WTC11 (cell line): ENCODE data around the gene BANK1. TPM values are rescaled to one million over a fixed set of nuclear protein-coding genes. Genes with fewer than 3 reads are reported as not detected.

Experiments
- ATAC-seq: fragments of 200-7000 bp; cut with Tn5 transposase; 2 replicates; pipeline ENCODE4 v1.10.0; 2021; ENCODE audit warnings: mild to moderate bottlenecking, moderate library complexity
- CTCF ChIA-PET: fragments of 300-600 bp; sonication (Branson Sonifier 250); formaldehyde crosslinking; loops from one replicate; lab custom pipeline; 2021; ENCODE audit warnings: antibody characterized with exemption; lab: Charles Lee
- POLR2A ChIA-PET: fragments of 350-600 bp; sonication (Branson Sonifier 250); formaldehyde crosslinking; loops from one replicate; lab custom pipeline; 2021; ENCODE audit warnings: antibody characterized with exemption; lab: Charles Lee
- DNase-seq: peaks from one replicate; pipeline ENCODE4 v3.0.0; 2021; ENCODE audit warnings: low spot score
- H3K27ac Mint-ChIP-seq: 2 replicates; pipeline ENCODE4 v1.8.0; 2021; ENCODE audit warnings: mixed read lengths
- H3K27me3 Mint-ChIP-seq: 2 replicates; pipeline ENCODE4 v1.8.0; 2021; ENCODE audit warnings: low read depth, mild to moderate bottlenecking, moderate library complexity, mixed read lengths
- H3K36me3 Mint-ChIP-seq: 2 replicates; pipeline ENCODE4 v1.8.0; 2021; ENCODE audit warnings: mixed read lengths
- H3K4me1 Mint-ChIP-seq: 2 replicates; pipeline ENCODE4 v1.8.0; 2022; ENCODE audit warnings: mixed read lengths
- H3K4me3 Mint-ChIP-seq: 2 replicates; pipeline ENCODE4 v1.8.0; 2021; ENCODE audit warnings: mild to moderate bottlenecking, moderate library complexity, mixed read lengths
- H3K9me3 Mint-ChIP-seq: 2 replicates; pipeline ENCODE4 v1.8.0; 2021; ENCODE audit warnings: mixed read lengths
- CREM ChIP-seq: sonication (generic); formaldehyde crosslinking; IDR thresholded peaks from 2 replicates; pipeline ENCODE4 v1.8.1; 2022; ENCODE audit warnings: mild to moderate bottlenecking, missing genetic modification reagents, moderate library complexity
- ETV6 ChIP-seq: sonication (generic); formaldehyde crosslinking; IDR thresholded peaks from 2 replicates; pipeline ENCODE4 v1.8.1; 2022; ENCODE audit warnings: mild to moderate bottlenecking, missing genetic modification reagents
- GABPB1 ChIP-seq: sonication (generic); formaldehyde crosslinking; IDR thresholded peaks from 2 replicates; pipeline ENCODE4 v1.8.1; 2023; ENCODE audit warnings: mild to moderate bottlenecking, missing genetic modification reagents
- GRHL2 ChIP-seq: fragments of 250-450 bp; sonication (Bioruptor Pico); IDR thresholded peaks from 2 replicates; pipeline ENCODE4 v1.8.0; 2022; ENCODE audit warnings: mild to moderate bottlenecking, moderate library complexity; ENCODE audit not compliant: insufficient replicate concordance, severe bottlenecking
- JAZF1 ChIP-seq: fragments of 250-450 bp; sonication (Bioruptor Pico); IDR thresholded peaks from 2 replicates; pipeline ENCODE4 v1.9.0; 2021; ENCODE audit warnings: moderate library complexity, mild to moderate bottlenecking, inconsistent platforms
- JUN ChIP-seq: sonication (generic); formaldehyde crosslinking; IDR thresholded peaks from 2 replicates; pipeline ENCODE4 v1.8.0; 2023; ENCODE audit warnings: mild to moderate bottlenecking, missing genetic modification reagents
- KAT7 ChIP-seq: sonication (generic); formaldehyde crosslinking; IDR thresholded peaks from 2 replicates; pipeline ENCODE4 v1.8.1; 2023; ENCODE audit warnings: missing genetic modification reagents, mild to moderate bottlenecking, borderline replicate concordance
- MXD4 ChIP-seq: fragments of 250-450 bp; sonication (Bioruptor Pico); IDR thresholded peaks from 2 replicates; pipeline ENCODE4 v1.8.0; 2021; ENCODE audit warnings: mild to moderate bottlenecking, moderate library complexity, borderline replicate concordance
- MYBL2 ChIP-seq: sonication (generic); formaldehyde crosslinking; IDR thresholded peaks from 2 replicates; pipeline ENCODE4 v1.8.1; 2023; ENCODE audit warnings: mild to moderate bottlenecking, moderate library complexity, missing genetic modification reagents
- RELA ChIP-seq: sonication (generic); formaldehyde crosslinking; IDR thresholded peaks from 2 replicates; pipeline ENCODE4 v1.8.1; 2022; ENCODE audit warnings: missing genetic modification reagents, mild to moderate bottlenecking, borderline replicate concordance
- SMAD3 ChIP-seq: sonication (generic); formaldehyde crosslinking; IDR thresholded peaks from 2 replicates; pipeline ENCODE4 v1.8.0; 2022; ENCODE audit warnings: missing genetic modification reagents, mild to moderate bottlenecking, borderline replicate concordance
- SMAD4 ChIP-seq: sonication (generic); formaldehyde crosslinking; IDR thresholded peaks from 2 replicates; pipeline ENCODE4 v1.8.0; 2022; ENCODE audit warnings: mild to moderate bottlenecking, missing genetic modification reagents
- ZNF121 ChIP-seq: sonication (generic); formaldehyde crosslinking; IDR thresholded peaks from 2 replicates; pipeline ENCODE4 v1.8.0; 2023; ENCODE audit warnings: missing genetic modification reagents
- ZNF263 ChIP-seq: sonication (generic); formaldehyde crosslinking; IDR thresholded peaks from 2 replicates; pipeline ENCODE4 v1.8.1; 2022; ENCODE audit warnings: low read depth, mild to moderate bottlenecking, moderate library complexity, missing genetic modification reagents
- ZNF416 ChIP-seq: fragments of 250-450 bp; sonication (Bioruptor Pico); IDR thresholded peaks from 2 replicates; pipeline ENCODE4 v1.9.0; 2021; ENCODE audit warnings: mild to moderate bottlenecking, inconsistent platforms
- ZNF671 ChIP-seq: fragments of 250-450 bp; sonication (Bioruptor Pico); IDR thresholded peaks from 2 replicates; pipeline ENCODE4 v1.8.0; 2021; ENCODE audit warnings: mild to moderate bottlenecking
- total RNA-seq: library from RNA; stranded (reverse); gene quantifications from 3 replicates; pipeline ENCODE4 v1.2.3, GENCODE V29; 2021
- TF ChIP-seq, protein P1 (sequence below): sonication (generic); formaldehyde crosslinking; IDR thresholded peaks from 2 replicates; pipeline ENCODE4 v1.8.0; 2022; ENCODE audit warnings: missing genetic modification reagents
- TF ChIP-seq, protein P2 (sequence below): sonication (generic); formaldehyde crosslinking; IDR thresholded peaks from 2 replicates; pipeline ENCODE4 v1.8.1; 2023; ENCODE audit warnings: mild to moderate bottlenecking, missing genetic modification reagents
- TF ChIP-seq, protein P3 (sequence below): sonication (generic); formaldehyde crosslinking; IDR thresholded peaks from 2 replicates; pipeline ENCODE4 v1.8.1; 2023; ENCODE audit warnings: mild to moderate bottlenecking, moderate library complexity, missing genetic modification reagents
- TF ChIP-seq, protein P4 (sequence below): sonication (generic); formaldehyde crosslinking; IDR thresholded peaks from 2 replicates; pipeline ENCODE4 v1.8.1; 2023; ENCODE audit warnings: mild to moderate bottlenecking, missing genetic modification reagents, moderate library complexity
- TF ChIP-seq, protein P5 (sequence below): sonication (generic); formaldehyde crosslinking; IDR thresholded peaks from 2 replicates; pipeline ENCODE4 v1.8.0; 2023; ENCODE audit warnings: missing genetic modification reagents
- TF ChIP-seq, protein P6 (sequence below): sonication (generic); formaldehyde crosslinking; IDR thresholded peaks from 2 replicates; pipeline ENCODE4 v1.8.0; 2023; ENCODE audit warnings: mild to moderate bottlenecking, missing genetic modification reagents

Gene BANK1
- total RNA-seq, 1 experiment from 2014 or later: 0.68 TPM

DNA sequence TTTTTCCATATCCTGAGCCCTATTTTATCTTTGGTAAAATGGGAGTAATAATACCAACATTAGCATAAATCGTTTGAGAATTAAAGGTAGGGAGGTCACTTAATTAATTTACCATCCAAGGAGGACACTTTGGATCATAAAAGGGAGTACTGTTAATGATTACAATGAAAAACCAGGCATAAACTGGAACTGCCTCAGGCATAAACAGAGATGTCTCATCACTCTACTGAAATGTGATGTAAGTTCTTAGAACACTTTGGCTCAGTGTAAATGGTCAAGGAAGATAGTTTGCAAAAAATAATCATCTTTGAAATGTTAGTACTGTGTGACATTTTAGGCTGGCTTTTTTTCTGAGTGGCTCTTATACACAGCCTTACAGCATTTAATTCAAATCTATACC is 286.1 kb downstream of the BANK1 start:
- H3K27ac Mint-ChIP-seq: no peak overlapping the region
- H3K9me3 Mint-ChIP-seq: peaks cover 7% of the 10 kb centered on the region; the same call in 1 of the 2 replicates
- TF ChIP-seq, protein P1, sequence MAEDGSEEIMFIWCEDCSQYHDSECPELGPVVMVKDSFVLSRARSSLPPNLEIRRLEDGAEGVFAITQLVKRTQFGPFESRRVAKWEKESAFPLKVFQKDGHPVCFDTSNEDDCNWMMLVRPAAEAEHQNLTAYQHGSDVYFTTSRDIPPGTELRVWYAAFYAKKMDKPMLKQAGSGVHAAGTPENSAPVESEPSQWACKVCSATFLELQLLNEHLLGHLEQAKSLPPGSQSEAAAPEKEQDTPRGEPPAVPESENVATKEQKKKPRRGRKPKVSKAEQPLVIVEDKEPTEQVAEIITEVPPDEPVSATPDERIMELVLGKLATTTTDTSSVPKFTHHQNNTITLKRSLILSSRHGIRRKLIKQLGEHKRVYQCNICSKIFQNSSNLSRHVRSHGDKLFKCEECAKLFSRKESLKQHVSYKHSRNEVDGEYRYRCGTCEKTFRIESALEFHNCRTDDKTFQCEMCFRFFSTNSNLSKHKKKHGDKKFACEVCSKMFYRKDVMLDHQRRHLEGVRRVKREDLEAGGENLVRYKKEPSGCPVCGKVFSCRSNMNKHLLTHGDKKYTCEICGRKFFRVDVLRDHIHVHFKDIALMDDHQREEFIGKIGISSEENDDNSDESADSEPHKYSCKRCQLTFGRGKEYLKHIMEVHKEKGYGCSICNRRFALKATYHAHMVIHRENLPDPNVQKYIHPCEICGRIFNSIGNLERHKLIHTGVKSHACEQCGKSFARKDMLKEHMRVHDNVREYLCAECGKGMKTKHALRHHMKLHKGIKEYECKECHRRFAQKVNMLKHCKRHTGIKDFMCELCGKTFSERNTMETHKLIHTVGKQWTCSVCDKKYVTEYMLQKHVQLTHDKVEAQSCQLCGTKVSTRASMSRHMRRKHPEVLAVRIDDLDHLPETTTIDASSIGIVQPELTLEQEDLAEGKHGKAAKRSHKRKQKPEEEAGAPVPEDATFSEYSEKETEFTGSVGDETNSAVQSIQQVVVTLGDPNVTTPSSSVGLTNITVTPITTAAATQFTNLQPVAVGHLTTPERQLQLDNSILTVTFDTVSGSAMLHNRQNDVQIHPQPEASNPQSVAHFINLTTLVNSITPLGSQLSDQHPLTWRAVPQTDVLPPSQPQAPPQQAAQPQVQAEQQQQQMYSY (CRISPR knock-in tag): no peak
- no peak for TF ChIP-seq JUN (CRISPR knock-in tag)
- TF ChIP-seq SMAD3: no peak
- TF ChIP-seq GRHL2 (CRISPR knock-in tag): no peak
- no peak for TF ChIP-seq MYBL2 (CRISPR knock-in tag)
- TF ChIP-seq SMAD4 (CRISPR knock-in tag): no peak
- TF ChIP-seq ETV6 (CRISPR knock-in tag): no peak
- TF ChIP-seq, protein P2, sequence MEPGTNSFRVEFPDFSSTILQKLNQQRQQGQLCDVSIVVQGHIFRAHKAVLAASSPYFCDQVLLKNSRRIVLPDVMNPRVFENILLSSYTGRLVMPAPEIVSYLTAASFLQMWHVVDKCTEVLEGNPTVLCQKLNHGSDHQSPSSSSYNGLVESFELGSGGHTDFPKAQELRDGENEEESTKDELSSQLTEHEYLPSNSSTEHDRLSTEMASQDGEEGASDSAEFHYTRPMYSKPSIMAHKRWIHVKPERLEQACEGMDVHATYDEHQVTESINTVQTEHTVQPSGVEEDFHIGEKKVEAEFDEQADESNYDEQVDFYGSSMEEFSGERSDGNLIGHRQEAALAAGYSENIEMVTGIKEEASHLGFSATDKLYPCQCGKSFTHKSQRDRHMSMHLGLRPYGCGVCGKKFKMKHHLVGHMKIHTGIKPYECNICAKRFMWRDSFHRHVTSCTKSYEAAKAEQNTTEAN (CRISPR knock-in tag): no peak
- TF ChIP-seq, protein P3, sequence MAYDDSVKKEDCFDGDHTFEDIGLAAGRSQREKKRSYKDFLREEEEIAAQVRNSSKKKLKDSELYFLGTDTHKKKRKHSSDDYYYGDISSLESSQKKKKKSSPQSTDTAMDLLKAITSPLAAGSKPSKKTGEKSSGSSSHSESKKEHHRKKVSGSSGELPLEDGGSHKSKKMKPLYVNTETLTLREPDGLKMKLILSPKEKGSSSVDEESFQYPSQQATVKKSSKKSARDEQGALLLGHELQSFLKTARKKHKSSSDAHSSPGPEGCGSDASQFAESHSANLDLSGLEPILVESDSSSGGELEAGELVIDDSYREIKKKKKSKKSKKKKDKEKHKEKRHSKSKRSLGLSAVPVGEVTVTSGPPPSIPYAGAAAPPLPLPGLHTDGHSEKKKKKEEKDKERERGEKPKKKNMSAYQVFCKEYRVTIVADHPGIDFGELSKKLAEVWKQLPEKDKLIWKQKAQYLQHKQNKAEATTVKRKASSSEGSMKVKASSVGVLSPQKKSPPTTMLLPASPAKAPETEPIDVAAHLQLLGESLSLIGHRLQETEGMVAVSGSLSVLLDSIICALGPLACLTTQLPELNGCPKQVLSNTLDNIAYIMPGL (CRISPR knock-in tag): no peak
- TF ChIP-seq, protein P4, sequence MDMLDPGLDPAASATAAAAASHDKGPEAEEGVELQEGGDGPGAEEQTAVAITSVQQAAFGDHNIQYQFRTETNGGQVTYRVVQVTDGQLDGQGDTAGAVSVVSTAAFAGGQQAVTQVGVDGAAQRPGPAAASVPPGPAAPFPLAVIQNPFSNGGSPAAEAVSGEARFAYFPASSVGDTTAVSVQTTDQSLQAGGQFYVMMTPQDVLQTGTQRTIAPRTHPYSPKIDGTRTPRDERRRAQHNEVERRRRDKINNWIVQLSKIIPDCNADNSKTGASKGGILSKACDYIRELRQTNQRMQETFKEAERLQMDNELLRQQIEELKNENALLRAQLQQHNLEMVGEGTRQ: no peak
- POLR2A ChIA-PET: no interaction called here
- H3K4me1 Mint-ChIP-seq: no peaks in the 10 kb centered on the region
- no peak for DNase-seq
- no peak for ATAC-seq
- H3K27me3 Mint-ChIP-seq: no peaks in the 10 kb centered on the region; the same call in 1 of the 2 replicates
- CTCF ChIA-PET: no interaction called here
- no peaks in the 10 kb centered on the region for H3K36me3 Mint-ChIP-seq
- H3K4me3 Mint-ChIP-seq: no peak overlapping the region

DNA sequence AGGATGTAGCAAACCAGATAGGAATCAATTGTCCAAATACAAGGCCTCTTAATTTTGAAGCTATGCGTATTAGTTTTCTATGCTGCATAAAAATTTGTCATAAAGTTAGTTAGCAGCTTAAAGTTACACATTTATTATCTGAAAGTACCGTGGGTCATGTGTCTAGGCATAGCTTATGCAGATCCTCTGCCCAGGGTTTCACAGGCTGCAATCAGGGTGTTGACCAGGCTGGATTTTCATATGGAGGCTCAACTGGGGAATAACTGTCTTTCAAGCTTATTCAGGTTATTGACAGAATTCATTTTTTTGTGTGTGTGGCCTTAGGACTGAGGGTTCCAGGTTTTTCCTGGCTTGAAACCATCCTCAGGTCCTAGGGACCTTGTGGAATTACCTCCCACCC is 289.7 kb downstream of the BANK1 start:
- Mint-ChIP-seq H3K9me3 (peaks cover 11% of the 10 kb centered on the region), H3K4me1 (no peaks in the 10 kb centered on the region), H3K4me3 (no peak overlapping the region), H3K27me3 (no peaks in the 10 kb centered on the region; the same call in 1 of the 2 replicates), H3K36me3 (no peaks in the 10 kb centered on the region), H3K27ac (no peak overlapping the region)
- no peak for ATAC-seq
- POLR2A ChIA-PET: no interaction called here
- CTCF ChIA-PET: no interaction called here
- TF ChIP-seq ZNF121 (CRISPR knock-in tag) (no peak), ZNF416 (CRISPR knock-in tag) (no peak), ZNF263 (CRISPR knock-in tag) (no peak), JAZF1 (CRISPR knock-in tag) (no peak), MXD4 (CRISPR knock-in tag) (no peak), SMAD4 (CRISPR knock-in tag) (no peak), CREM (CRISPR knock-in tag) (no peak), RELA (CRISPR knock-in tag) (no peak), ZNF671 (CRISPR knock-in tag) (no peak), GABPB1 (no peak), KAT7 (no peak)
- TF ChIP-seq, protein P5, sequence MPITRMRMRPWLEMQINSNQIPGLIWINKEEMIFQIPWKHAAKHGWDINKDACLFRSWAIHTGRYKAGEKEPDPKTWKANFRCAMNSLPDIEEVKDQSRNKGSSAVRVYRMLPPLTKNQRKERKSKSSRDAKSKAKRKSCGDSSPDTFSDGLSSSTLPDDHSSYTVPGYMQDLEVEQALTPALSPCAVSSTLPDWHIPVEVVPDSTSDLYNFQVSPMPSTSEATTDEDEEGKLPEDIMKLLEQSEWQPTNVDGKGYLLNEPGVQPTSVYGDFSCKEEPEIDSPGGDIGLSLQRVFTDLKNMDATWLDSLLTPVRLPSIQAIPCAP (CRISPR knock-in tag): no peak
- TF ChIP-seq, protein P6, sequence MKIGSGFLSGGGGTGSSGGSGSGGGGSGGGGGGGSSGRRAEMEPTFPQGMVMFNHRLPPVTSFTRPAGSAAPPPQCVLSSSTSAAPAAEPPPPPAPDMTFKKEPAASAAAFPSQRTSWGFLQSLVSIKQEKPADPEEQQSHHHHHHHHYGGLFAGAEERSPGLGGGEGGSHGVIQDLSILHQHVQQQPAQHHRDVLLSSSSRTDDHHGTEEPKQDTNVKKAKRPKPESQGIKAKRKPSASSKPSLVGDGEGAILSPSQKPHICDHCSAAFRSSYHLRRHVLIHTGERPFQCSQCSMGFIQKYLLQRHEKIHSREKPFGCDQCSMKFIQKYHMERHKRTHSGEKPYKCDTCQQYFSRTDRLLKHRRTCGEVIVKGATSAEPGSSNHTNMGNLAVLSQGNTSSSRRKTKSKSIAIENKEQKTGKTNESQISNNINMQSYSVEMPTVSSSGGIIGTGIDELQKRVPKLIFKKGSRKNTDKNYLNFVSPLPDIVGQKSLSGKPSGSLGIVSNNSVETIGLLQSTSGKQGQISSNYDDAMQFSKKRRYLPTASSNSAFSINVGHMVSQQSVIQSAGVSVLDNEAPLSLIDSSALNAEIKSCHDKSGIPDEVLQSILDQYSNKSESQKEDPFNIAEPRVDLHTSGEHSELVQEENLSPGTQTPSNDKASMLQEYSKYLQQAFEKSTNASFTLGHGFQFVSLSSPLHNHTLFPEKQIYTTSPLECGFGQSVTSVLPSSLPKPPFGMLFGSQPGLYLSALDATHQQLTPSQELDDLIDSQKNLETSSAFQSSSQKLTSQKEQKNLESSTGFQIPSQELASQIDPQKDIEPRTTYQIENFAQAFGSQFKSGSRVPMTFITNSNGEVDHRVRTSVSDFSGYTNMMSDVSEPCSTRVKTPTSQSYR (CRISPR knock-in tag): no peak
- TF ChIP-seq, protein P2 (CRISPR knock-in tag): no peak
- DNase-seq: no peak
